Stomach (tissue), 4 donors: ENCODE measurements around the gene NTNG1.

ENCODE experiments used
- CTCF ChIP-seq, 7 experiments: fragments of 450-650 bp in 4 of 7; fragments of 200-600 bp in 3 of 7; sonication (generic) in 3 of 7; IDR thresholded peaks; one replicate each; pipeline ENCODE4 v1.5.1; 2016 to 2019; ENCODE audit warnings: antibody characterized with exemption in 7 of 7, control low read depth in 2 of 7, mild to moderate bottlenecking in 1 of 7
- POLR2A ChIP-seq, 4 donors: fragments of 450-650 bp; IDR thresholded peaks; one replicate each; pipeline ENCODE4 v1.6.1; 2016; ENCODE audit warnings: antibody characterized with exemption in 4 of 4, control low read depth in 2 of 4, mild to moderate bottlenecking in 1 of 4, moderate library complexity in 1 of 4
- POLR2AphosphoS5 ChIP-seq, 3 donors: sonication (generic); formaldehyde crosslinking; IDR thresholded peaks; one replicate each; pipeline ENCODE4 v1.6.1; 2016; ENCODE audit warnings: antibody characterized with exemption in 3 of 3

- no peak for TF ChIP-seq CTCF (IDR thresholded peaks at IDR 0.05)
- no peak for TF ChIP-seq POLR2A (IDR thresholded peaks at IDR 0.05)
- TF ChIP-seq POLR2AphosphoS5 (IDR thresholded peaks at IDR 0.05): no peak
These were observed 266.2 kb downstream of the NTNG1 start for GRCh38 chr1:107407011-107407410.
